Sigmoid colon (tissue), 7 donors: Measurements from ENCODE around the gene IMP4. TPM values are rescaled to one million over a fixed set of nuclear protein-coding genes. Genes with fewer than 3 reads are reported as not detected.
A peak's percentile ranks its signal among the peaks of the same experiment; 100 is the strongest.

Experiments used
- DNase-seq: peaks from one replicate; pipeline ENCODE4 v3.0.0-alpha.2; 2019
- H3K27ac ChIP-seq, 4 donors: fragments of 200-600 bp; sonication (generic); one replicate each; pipeline ENCODE4 v1.5.1; 2016 to 2019; ENCODE audit warnings: mild to moderate bottlenecking in 1 of 4
- H3K27me3 ChIP-seq, 3 donors: fragments of 200-600 bp; sonication (generic); one replicate each; pipeline ENCODE4 v1.5.1; 2019; ENCODE audit warnings: mild to moderate bottlenecking in 1 of 3
- H3K36me3 ChIP-seq, 4 donors: fragments of 200-600 bp; sonication (generic); one replicate each; pipeline ENCODE4 v1.5.1; 2016 to 2019
- H3K4me1 ChIP-seq, 4 donors: fragments of 200-600 bp; sonication (generic); one replicate each; pipeline ENCODE4 v1.5.1; 2017 to 2019
- H3K4me3 ChIP-seq, 4 donors: fragments of 200-600 bp; sonication (generic); one replicate each; pipeline ENCODE4 v1.5.1; 2017 to 2019; ENCODE audit warnings: mild to moderate bottlenecking in 2 of 4, moderate library complexity in 1 of 4
- H3K9me3 ChIP-seq, 4 donors: fragments of 200-600 bp in 3 of 4; sonication (generic) in 3 of 4; one replicate each; pipeline versions ENCODE4 v1.5.1 to v1.6.1; 2013 to 2019
- EP300 ChIP-seq, 4 donors: sonication (generic); formaldehyde crosslinking; IDR thresholded peaks; one replicate each; pipeline ENCODE4 v1.6.1; 2017; ENCODE audit warnings: antibody characterized with exemption in 4 of 4
- POLR2A ChIP-seq, 2 donors: fragments of 450-650 bp; IDR thresholded peaks; one replicate each; pipeline ENCODE4 v1.6.1; 2016; ENCODE audit warnings: antibody characterized with exemption in 2 of 2, mild to moderate bottlenecking in 2 of 2, moderate library complexity in 2 of 2
- POLR2AphosphoS5 ChIP-seq, 4 donors: sonication (generic); formaldehyde crosslinking; IDR thresholded peaks; one replicate each; pipeline ENCODE4 v1.6.1; 2017; ENCODE audit warnings: antibody characterized with exemption in 4 of 4
- WGBS, 2 donors: extraction: QIAGEN DNeasy Blood & Tissue Kit; methylation state at CpG; one replicate each; pipeline ENCODE4 v1.1.7; 2013; 5-methylcytosine and 5-hydroxymethylcytosine counted together
- intact Hi-C: fragments of 100-400 bp; cut with DNase I; formaldehyde crosslinking; loops from one replicate; pipeline ENCODE4 v1.15.1; 2023
- polyA plus RNA-seq, 3 donors: library from polyadenylated mRNA; stranded (reverse); fragments of 200-250 nt; gene quantifications; one replicate each; pipeline ENCODE4 v1.2.3, GENCODE V29; 2013
- total RNA-seq, 4 donors: library from RNA; depleted of rRNA; stranded (reverse); fragments of >200 nt; gene quantifications; one replicate each; pipeline ENCODE4 v1.1.0, GENCODE V29; 2016
- TF ChIP-seq, protein P1 (sequence below), 4 experiments: fragments of 450-650 bp in 3 of 4; fragments of 200-600 bp in 1 of 4; IDR thresholded peaks; one replicate each; pipeline ENCODE4 v1.5.1; 2016 to 2019; ENCODE audit warnings: antibody characterized with exemption in 4 of 4, mild to moderate bottlenecking in 3 of 4, moderate library complexity in 2 of 4
- donor health status: healthy with polysubstance abuse.
- donor health status: Bipolar disorder and iron deficiency.
- donor health status: healthy.

The IMP4 gene
- total and polyA plus RNA-seq, 7 donors = 48.0 to 130 (median 76.4) TPM

GRCh38 chr2:130335226-130335625 lies 7.5 kb upstream of the IMP4 start:
- Histone ChIP-seq H3K4me1 (peaks cover 0 to 13% (median 2%) of the 10 kb centered on the region in 4 donors), H3K27ac (no peak overlapping the region), H3K4me3 (no peak overlapping the region), H3K9me3 (peaks cover 0 to 4% (median 0%) of the 10 kb centered on the region in 4 donors), H3K36me3 (peaks cover 0 to 25% (median 8%) of the 10 kb centered on the region in 4 donors), H3K27me3 (no peaks in the 10 kb centered on the region)
- intact Hi-C loops = no loop called here
- TF ChIP-seq EP300 (IDR thresholded peaks at IDR 0.05) (no peak), POLR2AphosphoS5 (IDR thresholded peaks at IDR 0.05) (no peak), POLR2A (IDR thresholded peaks at IDR 0.05) (no peak)
- TF ChIP-seq, protein P1, sequence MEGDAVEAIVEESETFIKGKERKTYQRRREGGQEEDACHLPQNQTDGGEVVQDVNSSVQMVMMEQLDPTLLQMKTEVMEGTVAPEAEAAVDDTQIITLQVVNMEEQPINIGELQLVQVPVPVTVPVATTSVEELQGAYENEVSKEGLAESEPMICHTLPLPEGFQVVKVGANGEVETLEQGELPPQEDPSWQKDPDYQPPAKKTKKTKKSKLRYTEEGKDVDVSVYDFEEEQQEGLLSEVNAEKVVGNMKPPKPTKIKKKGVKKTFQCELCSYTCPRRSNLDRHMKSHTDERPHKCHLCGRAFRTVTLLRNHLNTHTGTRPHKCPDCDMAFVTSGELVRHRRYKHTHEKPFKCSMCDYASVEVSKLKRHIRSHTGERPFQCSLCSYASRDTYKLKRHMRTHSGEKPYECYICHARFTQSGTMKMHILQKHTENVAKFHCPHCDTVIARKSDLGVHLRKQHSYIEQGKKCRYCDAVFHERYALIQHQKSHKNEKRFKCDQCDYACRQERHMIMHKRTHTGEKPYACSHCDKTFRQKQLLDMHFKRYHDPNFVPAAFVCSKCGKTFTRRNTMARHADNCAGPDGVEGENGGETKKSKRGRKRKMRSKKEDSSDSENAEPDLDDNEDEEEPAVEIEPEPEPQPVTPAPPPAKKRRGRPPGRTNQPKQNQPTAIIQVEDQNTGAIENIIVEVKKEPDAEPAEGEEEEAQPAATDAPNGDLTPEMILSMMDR (IDR thresholded peaks at IDR 0.05) = no peak
- DNase-seq = no peak

GRCh38 chr2:130336150-130336876 lies 6.4 kb upstream of the IMP4 start:
- no peaks in the 10 kb centered on the region for H3K27me3 ChIP-seq
- no peak overlapping the region for H3K4me3 ChIP-seq
- TF ChIP-seq POLR2AphosphoS5 (IDR thresholded peaks at IDR 0.05) = no peak
- TF ChIP-seq POLR2A (IDR thresholded peaks at IDR 0.05) = no peak
- TF ChIP-seq EP300 (IDR thresholded peaks at IDR 0.05) = no peak
- TF ChIP-seq, protein P1 (IDR thresholded peaks at IDR 0.05) = no peak
- WGBS, 2 donors = 74 to 79% methylated on average over 13 of the region's 13 CpGs
- peaks cover 0 to 4% (median 0%) of the 10 kb centered on the region in 4 donors for H3K9me3 ChIP-seq
- H3K4me1 ChIP-seq = peaks cover 0 to 18% (median 8%) of the 10 kb centered on the region in 4 donors
- intact Hi-C loops = no loop called here
- peaks cover 0 to 31% (median 8%) of the 10 kb centered on the region in 4 donors for H3K36me3 ChIP-seq
- DNase-seq = no peak
- H3K27ac ChIP-seq = no peak overlapping the region

- H3K27ac ChIP-seq = peak overlapping the region in 3 of 4 donors; percentile 41 to 54 (median 43)
Observed at GRCh38 chr2:130336877-130337734, 5.6 kb upstream of the IMP4 start.

GRCh38 chr2:130337735-130338325 lies 4.9 kb upstream of the IMP4 start:
- Histone ChIP-seq H3K4me3 (no peak overlapping the region), H3K9me3 (peaks cover 0 to 4% (median 0%) of the 10 kb centered on the region in 4 donors), H3K27me3 (no peaks in the 10 kb centered on the region), H3K36me3 (peaks cover 0 to 31% (median 8%) of the 10 kb centered on the region in 4 donors), H3K27ac (peak overlapping the region in 2 of 4 donors; percentile 41 to 43), H3K4me1 (peaks cover 0 to 18% (median 10%) of the 10 kb centered on the region in 4 donors)
- TF ChIP-seq POLR2AphosphoS5 (IDR thresholded peaks at IDR 0.05) (no peak), POLR2A (IDR thresholded peaks at IDR 0.05) (no peak)
- TF ChIP-seq, protein P1 (IDR thresholded peaks at IDR 0.05) = no peak
- 57 to 64% methylated on average over 8 of the region's 8 CpGs for WGBS, 2 donors
- intact Hi-C loops = no loop called here
- DNase-seq = no peak

More at GRCh38 chr2:130336877-130337734, 5.6 kb upstream of the IMP4 start:
- H3K4me3 ChIP-seq = peak overlapping the region in 1 of 4 donors; percentile 11
- WGBS, 2 donors = 13 to 24% methylated on average over 29 of the region's 29 CpGs
- peaks cover 0 to 31% (median 8%) of the 10 kb centered on the region in 4 donors for H3K36me3 ChIP-seq
- no peaks in the 10 kb centered on the region for H3K27me3 ChIP-seq
- H3K4me1 ChIP-seq = peaks cover 0 to 22% (median 11%) of the 10 kb centered on the region in 4 donors
- H3K9me3 ChIP-seq = peaks cover 0 to 4% (median 0%) of the 10 kb centered on the region in 4 donors
- DNase-seq = peak; percentile 81
- TF ChIP-seq POLR2A (IDR thresholded peaks at IDR 0.05) (no peak), POLR2AphosphoS5 (IDR thresholded peaks at IDR 0.05) (no peak), EP300 (IDR thresholded peaks at IDR 0.05) (no peak)
- TF ChIP-seq, protein P1 (IDR thresholded peaks at IDR 0.05) = no peak
- intact Hi-C loops = no loop called here
